ENCODE results near the gene DPYSL5. TPM values are rescaled to one million over a fixed set of nuclear protein-coding genes. Genes with fewer than 3 reads are reported as not detected.

Gene DPYSL5
- total RNA-seq, 2 experiments from 2014 or later: not detected

DNA sequence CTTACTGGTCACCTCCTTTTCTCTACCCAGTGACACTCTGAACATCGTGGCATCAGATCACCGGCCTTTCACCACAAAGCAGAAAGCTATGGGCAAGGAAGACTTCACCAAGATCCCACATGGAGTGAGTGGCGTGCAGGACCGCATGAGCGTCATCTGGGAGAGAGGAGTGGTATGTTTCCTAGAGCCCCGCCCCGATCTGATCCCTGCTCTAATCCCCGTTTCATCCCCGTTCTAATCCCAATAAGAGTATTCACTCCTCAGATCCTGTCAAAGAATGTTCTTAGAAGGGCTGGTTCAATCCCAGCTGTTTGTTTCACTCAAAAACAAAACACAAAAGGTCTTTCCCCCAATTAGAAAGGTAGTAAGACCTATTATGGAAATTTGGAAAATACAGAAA, 92.1 kb downstream of the DPYSL5 start:
- no peaks in the 10 kb centered on the region for H3K36me3 ChIP-seq (ENCODE audit: insufficient read depth, low read length)
- no peak for ATAC-seq (ENCODE audit: poor library complexity)
- intact Hi-C loops (cut with DNase I, micrococcal nuclease): loop anchor here (5.0 kb wide), 1 partner anchor 333 kb away; no protein-coding TSS in a partner anchor
- Mint-ChIP-seq H3K36me3 (ENCODE audit: low read depth) (no peaks in the 10 kb centered on the region), H3K4me3 (no peak overlapping the region), H3K9me3 (no peaks in the 10 kb centered on the region), H3K27me3 (peaks cover 15% of the 10 kb centered on the region), H3K4me1 (ENCODE audit: low read depth) (no peaks in the 10 kb centered on the region), H3K27ac (no peak overlapping the region)
- peaks cover 0 to 3% of the 10 kb centered on the region in 2 experiments for H3K27me3 ChIP-seq (ENCODE audit: control insufficient read depth in 1 of 2, insufficient read depth in 2 of 2, low read length in 2 of 2)
- H3K27ac ChIP-seq (ENCODE audit: low read depth in 1 of 2, low read length in 2 of 2): no peak overlapping the region
- no peak for DNase-seq
- H3K9me3 ChIP-seq (ENCODE audit: control insufficient read depth in 1 of 2, insufficient read depth in 1 of 2, low read length in 2 of 2): no peaks in the 10 kb centered on the region
- no peak overlapping the region for H3K4me3 ChIP-seq (ENCODE audit: low read length)
- peaks cover 6% of the 10 kb centered on the region for H3K4me1 ChIP-seq (ENCODE audit: insufficient read depth, low read length)
- POLR2A ChIA-PET: no interaction called here
- no peak for TF ChIP-seq CTCF (IDR thresholded peaks at IDR 0.05)
- CTCF ChIA-PET: interaction anchor here (2.9 kb wide), 1 partner anchor 94 kb away, joined by 10 read pairs; no protein-coding TSS in a partner anchor

DNA sequence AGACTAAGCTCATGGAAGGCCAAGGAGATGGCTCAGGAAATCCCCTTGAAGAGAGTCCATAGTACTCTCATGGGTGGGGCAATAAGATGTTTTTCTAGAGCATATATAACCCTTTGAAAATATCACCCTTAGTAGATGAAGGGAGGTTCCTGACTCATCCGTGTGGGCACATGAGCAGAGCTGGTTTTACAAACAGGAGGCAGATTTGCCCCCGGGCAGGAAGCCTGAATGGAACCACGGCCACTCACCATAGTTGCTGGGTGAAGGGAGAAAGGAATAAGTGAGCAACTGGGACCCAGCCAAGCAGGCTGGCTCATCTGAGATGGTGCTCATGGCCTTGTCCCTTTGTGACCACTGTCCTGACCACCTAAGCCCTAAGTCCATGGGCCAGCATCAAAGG, 93.6 kb downstream of the DPYSL5 start:
- Mint-ChIP-seq H3K4me3 (no peak overlapping the region), H3K27me3 (peaks cover 18% of the 10 kb centered on the region), H3K36me3 (ENCODE audit: low read depth) (no peaks in the 10 kb centered on the region), H3K9me3 (no peaks in the 10 kb centered on the region), H3K27ac (no peak overlapping the region), H3K4me1 (ENCODE audit: low read depth) (no peaks in the 10 kb centered on the region)
- Histone ChIP-seq H3K4me1 (ENCODE audit: insufficient read depth, low read length) (peaks cover 6% of the 10 kb centered on the region), H3K4me3 (ENCODE audit: low read length) (no peak overlapping the region), H3K36me3 (ENCODE audit: insufficient read depth, low read length) (no peaks in the 10 kb centered on the region), H3K27ac (ENCODE audit: low read depth in 1 of 2, low read length in 2 of 2) (no peak overlapping the region), H3K27me3 (ENCODE audit: control insufficient read depth in 1 of 2, insufficient read depth in 2 of 2, low read length in 2 of 2) (no peaks in the 10 kb centered on the region), H3K9me3 (ENCODE audit: control insufficient read depth in 1 of 2, insufficient read depth in 1 of 2, low read length in 2 of 2) (no peaks in the 10 kb centered on the region)
- intact Hi-C loops (cut with DNase I, micrococcal nuclease): loop anchor here (5.0 kb wide), 1 partner anchor 334 kb away; no protein-coding TSS in a partner anchor
- ChIA-PET POLR2A (interaction anchor here (0.8 kb wide), 1 partner anchor 95 kb away, joined by 3 read pairs; no protein-coding TSS in a partner anchor), CTCF (interaction anchor here (2.9 kb wide), 1 partner anchor 95 kb away, joined by 10 read pairs; no protein-coding TSS in a partner anchor)
- no peak for TF ChIP-seq CTCF (IDR thresholded peaks at IDR 0.05)
- DNase-seq (no peak), ATAC-seq (ENCODE audit: poor library complexity) (no peak)

- no peak overlapping the region for H3K4me3 ChIP-seq (ENCODE audit: low read length)
- no peaks in the 10 kb centered on the region for H3K9me3 ChIP-seq (ENCODE audit: control insufficient read depth in 1 of 2, insufficient read depth in 1 of 2, low read length in 2 of 2)
- CTCF ChIA-PET: interaction anchor here (0.7 to 1.7 kb wide), 3 partner anchors 8 to 96 kb away, joined by 3 to 12 read pairs (median 3); no protein-coding TSS in a partner anchor
- H3K27ac Mint-ChIP-seq: no peak overlapping the region
- peaks cover 19% of the 10 kb centered on the region for H3K27me3 Mint-ChIP-seq
- no peaks in the 10 kb centered on the region for H3K36me3 ChIP-seq (ENCODE audit: insufficient read depth, low read length)
- ATAC-seq (ENCODE audit: poor library complexity): peak; percentile 52
- no peaks in the 10 kb centered on the region for H3K27me3 ChIP-seq (ENCODE audit: control insufficient read depth in 1 of 2, insufficient read depth in 2 of 2, low read length in 2 of 2)
- H3K36me3 Mint-ChIP-seq (ENCODE audit: low read depth): no peaks in the 10 kb centered on the region
- TF ChIP-seq CTCF (IDR thresholded peaks at IDR 0.05): peak; percentile 91
- no peaks in the 10 kb centered on the region for H3K4me1 Mint-ChIP-seq (ENCODE audit: low read depth)
- POLR2A ChIA-PET: no interaction called here
- H3K4me3 Mint-ChIP-seq: no peak overlapping the region
- peaks cover 6% of the 10 kb centered on the region for H3K4me1 ChIP-seq (ENCODE audit: insufficient read depth, low read length)
- peak; percentile 35 to 76 (median 50) for DNase-seq
- no peak overlapping the region for H3K27ac ChIP-seq (ENCODE audit: low read depth in 1 of 2, low read length in 2 of 2)
- no peaks in the 10 kb centered on the region for H3K9me3 Mint-ChIP-seq
- intact Hi-C loops (cut with DNase I, micrococcal nuclease): loop anchor here (1.0 to 5.0 kb wide), 2 partner anchors 96 to 335 kb away; no protein-coding TSS in a partner anchor
Measured at GRCh38 chr2:26942543-26943295, 94.8 kb downstream of the DPYSL5 start.
